Raji (cell line): ENCODE data around the gene GPATCH11.
A peak's percentile ranks its signal among the peaks of the same experiment; 100 is the strongest.

Experiments used
- POLR2A ChIP-seq: IDR thresholded peaks from 2 replicates; pipeline ENCODE4 v1.6.1; 2011; ENCODE audit warnings: low read depth, low read length, control low read depth; ENCODE audit not compliant: insufficient read depth

GPATCH11 gene

GRCh38 chr2:37083873-37084794 lies at the start of gene GPATCH11, which contains the start of gene HEATR5B:
GPATCH11 (plus strand) TSS chr2:37084518; CDS start chr2:37088382, 3,864 bp downstream.
HEATR5B (minus strand) TSS chr2:37084372; CDS start chr2:37083414, 958 bp downstream.
- TF ChIP-seq POLR2A = peak; percentile 90

GRCh38 chr2:37037771-37038170 lies 46.5 kb upstream of the GPATCH11 start:
- no peak for TF ChIP-seq POLR2A

GRCh38 chr2:37039580-37039979 lies 44.7 kb upstream of the GPATCH11 start:
- TF ChIP-seq POLR2A = no peak

GRCh38 chr2:37052600-37053332 lies 31.6 kb upstream of the GPATCH11 start:
- TF ChIP-seq POLR2A = no peak

- no peak for TF ChIP-seq POLR2A
These were observed 24.5 kb upstream of the GPATCH11 start for GRCh38 chr2:37059841-37060240.

DNA sequence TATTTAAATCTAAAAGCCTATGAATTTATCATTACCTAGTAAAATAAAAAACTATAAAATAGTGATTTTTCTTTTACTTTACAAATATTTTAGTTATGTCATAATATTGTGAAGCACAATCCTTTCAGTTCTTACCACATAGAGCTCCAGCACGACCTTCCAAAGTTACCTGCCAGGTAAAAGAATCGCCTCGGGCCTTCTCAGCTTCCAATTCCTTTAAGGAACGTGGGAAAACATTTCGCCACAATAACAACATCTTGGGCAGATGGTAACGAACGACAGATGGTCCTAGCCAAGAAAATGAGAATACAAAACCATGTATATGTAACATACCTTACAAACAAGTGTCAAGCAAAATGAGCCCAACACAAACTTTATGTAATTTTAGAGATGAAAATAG lies 23.9 kb upstream of the GPATCH11 start:
- no peak for TF ChIP-seq POLR2A

DNA sequence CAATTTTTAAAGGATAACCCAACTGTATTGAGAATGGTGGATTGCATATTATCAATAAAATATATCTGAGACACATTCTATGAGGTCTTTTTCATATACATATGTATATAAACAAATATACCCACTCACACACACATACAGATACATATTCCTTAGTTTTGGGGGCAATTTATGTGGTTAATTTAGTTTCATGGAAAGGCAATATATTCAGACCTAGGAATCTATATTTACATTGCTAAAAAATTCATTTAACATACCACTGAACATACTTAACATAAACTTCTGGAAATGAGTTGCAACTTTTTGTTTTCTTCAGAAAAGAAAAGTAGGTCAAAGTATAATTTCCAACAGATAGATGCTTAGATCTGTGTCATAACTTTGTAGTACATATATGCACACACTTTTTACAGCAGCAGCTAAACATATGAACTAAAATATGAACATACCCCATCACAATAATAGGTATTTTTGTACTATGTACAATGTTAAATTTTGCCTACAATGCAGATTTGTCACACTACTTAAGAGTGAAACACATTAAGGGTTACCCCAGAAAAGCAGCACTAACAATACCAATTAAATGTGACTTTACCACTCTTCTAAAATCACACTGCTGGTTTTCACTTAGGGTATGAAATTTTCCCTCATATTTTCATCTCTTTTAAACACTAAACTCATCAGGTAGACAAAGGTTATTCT lies 23.2 kb upstream of the GPATCH11 start:
- TF ChIP-seq POLR2A = no peak

DNA sequence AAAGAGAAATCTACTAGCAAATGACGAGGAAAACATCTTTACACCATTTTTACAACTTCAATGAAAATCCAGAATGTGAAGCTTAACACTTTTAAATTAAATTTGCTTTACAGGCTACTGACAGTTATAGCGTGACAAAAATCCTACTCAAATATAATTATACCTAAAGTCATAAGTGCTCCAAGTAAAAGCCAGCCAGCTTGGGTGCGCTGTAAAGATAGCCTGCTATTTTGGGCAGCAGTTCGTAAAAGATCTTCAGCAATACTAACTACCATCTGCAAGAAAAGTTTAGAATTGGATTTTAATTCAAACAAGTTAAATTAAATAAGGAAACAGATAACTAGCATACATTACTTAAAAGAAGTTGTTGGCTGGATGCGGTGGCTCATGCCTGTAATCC lies 22.5 kb upstream of the GPATCH11 start:
- no peak for TF ChIP-seq POLR2A

GRCh38 chr2:37068686-37069085 lies 15.6 kb upstream of the GPATCH11 start:
- no peak for TF ChIP-seq POLR2A

DNA sequence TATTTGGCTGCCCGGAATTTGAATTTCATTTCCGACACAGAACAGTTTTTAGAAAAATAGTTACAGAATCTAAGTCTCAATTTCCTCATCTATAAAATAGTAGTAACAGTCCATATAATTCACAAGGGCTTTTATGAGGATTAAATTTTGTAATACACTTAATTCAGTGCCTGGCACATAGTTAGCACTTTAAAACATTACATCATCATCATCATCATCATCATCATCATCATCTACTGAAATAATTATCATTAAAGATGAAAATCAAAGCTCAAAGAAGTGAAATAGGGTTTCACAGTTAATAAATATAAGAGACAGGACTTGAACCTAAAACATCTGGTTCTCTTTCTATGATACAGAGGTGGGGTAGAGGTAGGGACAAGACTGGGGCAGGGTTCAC lies 13.4 kb upstream of the GPATCH11 start:
- TF ChIP-seq POLR2A = no peak

DNA sequence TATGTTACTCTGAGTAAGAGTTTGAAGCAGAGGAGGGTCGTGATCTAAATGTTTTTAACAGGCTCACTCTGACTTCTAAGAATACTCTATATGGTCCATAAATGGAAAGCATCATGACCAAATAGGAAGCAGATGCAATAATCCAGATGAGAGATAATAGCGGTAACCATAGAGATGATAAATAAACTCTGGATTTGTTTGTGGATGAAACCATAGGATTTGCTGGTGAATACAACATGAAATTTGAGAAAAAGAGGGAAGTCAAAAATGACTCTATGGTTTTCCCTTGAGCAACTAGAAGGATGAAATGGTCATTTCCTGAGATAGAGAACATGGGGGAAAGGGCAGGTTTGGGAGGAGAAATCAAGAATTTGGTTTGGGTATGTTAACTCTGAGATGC lies 4.1 kb upstream of the GPATCH11 start:
- no peak for TF ChIP-seq POLR2A

- TF ChIP-seq POLR2A = no peak
These were observed 3.6 kb upstream of the GPATCH11 start for GRCh38 chr2:37080689-37081088.

- no peak for TF ChIP-seq POLR2A
These were observed 479 bp downstream of the GPATCH11 start for GRCh38 chr2:37084797-37085196.

GRCh38 chr2:37085731-37086147 lies 1.4 kb downstream of the GPATCH11 start:
- no peak for TF ChIP-seq POLR2A

DNA sequence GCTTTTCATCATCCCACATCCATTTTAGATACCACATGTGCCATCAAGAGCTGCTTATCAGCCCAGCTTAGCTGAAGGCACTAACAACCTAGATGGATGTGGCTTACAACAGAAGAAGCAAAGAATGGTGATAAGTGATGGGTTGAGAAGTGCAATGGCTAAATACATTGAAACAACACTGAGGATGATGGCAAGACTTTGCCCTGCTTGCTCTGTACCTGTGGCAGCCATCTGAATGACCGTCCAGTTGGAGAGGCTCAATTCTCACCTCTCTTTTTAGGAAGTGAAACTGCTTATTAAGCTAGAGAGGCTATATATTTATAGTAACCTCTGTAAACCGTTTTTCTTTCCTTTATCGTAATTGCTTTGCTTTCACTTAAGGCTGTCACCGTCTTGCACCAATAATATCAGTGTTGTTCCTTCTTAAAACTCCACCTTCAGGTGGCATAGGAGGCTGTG lies 5.7 kb downstream of the GPATCH11 start:
- no peak for TF ChIP-seq POLR2A
